HG03135 (cell line): ENCODE data around the gene DNAJC5G.
"Not testable (repeated sequence)": the region's sequence is repeated elsewhere in the genome, so short reads cannot be mapped to it uniquely, and the experiment has no call there.

Experiments
- ATAC-seq: cut with Tn5 transposase; IDR thresholded peaks from one replicate; pipeline ENCODE4 v1.9.1; 2021; ENCODE audit warnings: mild to moderate bottlenecking, moderate library complexity; ENCODE audit not compliant: unreplicated experiment

Gene DNAJC5G

GRCh38 chr2:27280826-27281225 lies 5.6 kb downstream of the DNAJC5G start:
- ATAC-seq = no peak

GRCh38 chr2:27281442-27281841 lies 6.2 kb downstream of the DNAJC5G start:
- no peak for ATAC-seq

GRCh38 chr2:27281855-27282559 lies 6.8 kb downstream of the DNAJC5G start, which contains the start of gene TRIM54:
TRIM54 (plus strand) TSS chr2:27282429; CDS start chr2:27282732, 303 bp downstream.
- no peak for ATAC-seq

- no peak for ATAC-seq
Observed at GRCh38 chr2:27282892-27283291, 7.7 kb downstream of the DNAJC5G start.

- ATAC-seq = no peak
Observed at GRCh38 chr2:27284996-27285395, 9.8 kb downstream of the DNAJC5G start.

- no peak for ATAC-seq
Observed at GRCh38 chr2:27285481-27285880, 10.2 kb downstream of the DNAJC5G start.

GRCh38 chr2:27288610-27289009 lies 13.4 kb downstream of the DNAJC5G start:
- ATAC-seq = no peak

GRCh38 chr2:27290549-27290948 lies 15.3 kb downstream of the DNAJC5G start:
- ATAC-seq = no peak

GRCh38 chr2:27291865-27292264 lies 16.6 kb downstream of the DNAJC5G start:
- ATAC-seq = no peak

- no peak for ATAC-seq
Observed at GRCh38 chr2:27294928-27295327, 19.7 kb downstream of the DNAJC5G start.

GRCh38 chr2:27296481-27296880 lies 21.2 kb downstream of the DNAJC5G start:
- no peak for ATAC-seq

GRCh38 chr2:27297195-27297594 lies 22.0 kb downstream of the DNAJC5G start:
- no peak for ATAC-seq

- no peak for ATAC-seq
Observed at GRCh38 chr2:27298391-27299080, 23.3 kb downstream of the DNAJC5G start.

- not testable (repeated sequence) for ATAC-seq
Observed at GRCh38 chr2:27300606-27301005, 25.4 kb downstream of the DNAJC5G start.

GRCh38 chr2:27303093-27304025 lies 28.1 kb downstream of the DNAJC5G start:
- ATAC-seq = no peak

- ATAC-seq = no peak
Observed at GRCh38 chr2:27304488-27305240, 29.4 kb downstream of the DNAJC5G start.

GRCh38 chr2:27305516-27305915 lies 30.3 kb downstream of the DNAJC5G start:
- ATAC-seq = no peak

- no peak for ATAC-seq
Observed at GRCh38 chr2:27306136-27306535, 30.9 kb downstream of the DNAJC5G start.

GRCh38 chr2:27306573-27307286 lies 31.5 kb downstream of the DNAJC5G start:
- ATAC-seq = no peak

- ATAC-seq = no peak
Observed at GRCh38 chr2:27307287-27307544, 32.0 kb downstream of the DNAJC5G start.
